AG10803 (cell line): ENCODE results near the gene DNAJB6.

ENCODE experiments used
- DNase-seq: peaks from one replicate; pipeline ENCODE4 v3.0.0; 2010; ENCODE audit warnings: low read depth
- H3K4me3 ChIP-seq: 2 replicates; pipeline ENCODE4 v1.5.1; 2011; ENCODE audit warnings: mild to moderate bottlenecking, low read length, control low read depth
- TF ChIP-seq, protein P1 (sequence below): conservative IDR thresholded peaks from 2 replicates; pipeline ENCODE4 v1.5.1; 2011; ENCODE audit warnings: mild to moderate bottlenecking, low read length, control low read depth, inconsistent platforms

The DNAJB6 gene

DNA sequence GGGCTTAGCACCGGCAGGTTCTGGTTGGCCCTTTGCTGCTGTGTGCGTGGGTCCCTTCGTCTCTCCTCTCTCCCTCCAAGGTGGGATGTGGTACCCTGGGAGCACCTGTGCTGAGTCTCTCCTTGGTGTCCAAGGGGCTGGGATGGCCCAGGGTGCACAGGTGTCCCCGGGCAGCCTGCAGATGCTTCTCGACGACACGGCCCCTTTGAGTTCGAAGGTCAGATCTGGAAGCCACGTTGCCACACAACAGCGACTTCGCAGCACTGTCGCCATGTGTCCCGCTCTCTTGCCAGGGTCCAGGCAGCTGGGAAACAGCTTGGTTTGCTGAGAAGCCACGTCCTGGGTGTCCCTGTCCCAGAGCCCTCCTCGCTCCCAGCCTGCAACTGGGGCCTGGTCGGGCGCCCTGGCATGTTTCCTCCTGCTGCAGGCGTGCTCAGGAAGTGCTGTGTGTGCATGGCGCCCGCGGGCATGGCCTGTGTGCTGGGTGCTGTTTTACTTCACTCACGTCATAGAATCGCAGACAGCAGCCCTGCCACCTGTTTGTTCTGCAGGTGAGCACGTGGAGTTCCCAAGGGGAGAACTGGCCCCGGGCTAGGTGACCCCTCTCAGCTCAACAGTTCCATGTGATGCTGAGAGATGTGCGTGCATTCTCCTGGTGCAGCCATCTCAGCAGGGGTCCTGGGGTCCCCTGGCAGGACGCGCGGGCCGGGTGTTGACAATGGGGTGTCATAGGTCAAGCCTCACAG lies 70.9 kb downstream of the DNAJB6 start:
- DNase-seq, result no peak
- no peak overlapping the region for H3K4me3 ChIP-seq
- TF ChIP-seq, protein P1, sequence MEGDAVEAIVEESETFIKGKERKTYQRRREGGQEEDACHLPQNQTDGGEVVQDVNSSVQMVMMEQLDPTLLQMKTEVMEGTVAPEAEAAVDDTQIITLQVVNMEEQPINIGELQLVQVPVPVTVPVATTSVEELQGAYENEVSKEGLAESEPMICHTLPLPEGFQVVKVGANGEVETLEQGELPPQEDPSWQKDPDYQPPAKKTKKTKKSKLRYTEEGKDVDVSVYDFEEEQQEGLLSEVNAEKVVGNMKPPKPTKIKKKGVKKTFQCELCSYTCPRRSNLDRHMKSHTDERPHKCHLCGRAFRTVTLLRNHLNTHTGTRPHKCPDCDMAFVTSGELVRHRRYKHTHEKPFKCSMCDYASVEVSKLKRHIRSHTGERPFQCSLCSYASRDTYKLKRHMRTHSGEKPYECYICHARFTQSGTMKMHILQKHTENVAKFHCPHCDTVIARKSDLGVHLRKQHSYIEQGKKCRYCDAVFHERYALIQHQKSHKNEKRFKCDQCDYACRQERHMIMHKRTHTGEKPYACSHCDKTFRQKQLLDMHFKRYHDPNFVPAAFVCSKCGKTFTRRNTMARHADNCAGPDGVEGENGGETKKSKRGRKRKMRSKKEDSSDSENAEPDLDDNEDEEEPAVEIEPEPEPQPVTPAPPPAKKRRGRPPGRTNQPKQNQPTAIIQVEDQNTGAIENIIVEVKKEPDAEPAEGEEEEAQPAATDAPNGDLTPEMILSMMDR, result no peak

- no peak for DNase-seq
- H3K4me3 ChIP-seq, result no peak overlapping the region
- TF ChIP-seq, protein P1, result no peak
Observed at GRCh38 chr7:157408258-157409101, 71.7 kb downstream of the DNAJB6 start.

- H3K4me3 ChIP-seq, result no peak overlapping the region
- no peak for DNase-seq
- TF ChIP-seq, protein P1, result no peak
Observed at GRCh38 chr7:157409149-157409752, 72.4 kb downstream of the DNAJB6 start.

DNA sequence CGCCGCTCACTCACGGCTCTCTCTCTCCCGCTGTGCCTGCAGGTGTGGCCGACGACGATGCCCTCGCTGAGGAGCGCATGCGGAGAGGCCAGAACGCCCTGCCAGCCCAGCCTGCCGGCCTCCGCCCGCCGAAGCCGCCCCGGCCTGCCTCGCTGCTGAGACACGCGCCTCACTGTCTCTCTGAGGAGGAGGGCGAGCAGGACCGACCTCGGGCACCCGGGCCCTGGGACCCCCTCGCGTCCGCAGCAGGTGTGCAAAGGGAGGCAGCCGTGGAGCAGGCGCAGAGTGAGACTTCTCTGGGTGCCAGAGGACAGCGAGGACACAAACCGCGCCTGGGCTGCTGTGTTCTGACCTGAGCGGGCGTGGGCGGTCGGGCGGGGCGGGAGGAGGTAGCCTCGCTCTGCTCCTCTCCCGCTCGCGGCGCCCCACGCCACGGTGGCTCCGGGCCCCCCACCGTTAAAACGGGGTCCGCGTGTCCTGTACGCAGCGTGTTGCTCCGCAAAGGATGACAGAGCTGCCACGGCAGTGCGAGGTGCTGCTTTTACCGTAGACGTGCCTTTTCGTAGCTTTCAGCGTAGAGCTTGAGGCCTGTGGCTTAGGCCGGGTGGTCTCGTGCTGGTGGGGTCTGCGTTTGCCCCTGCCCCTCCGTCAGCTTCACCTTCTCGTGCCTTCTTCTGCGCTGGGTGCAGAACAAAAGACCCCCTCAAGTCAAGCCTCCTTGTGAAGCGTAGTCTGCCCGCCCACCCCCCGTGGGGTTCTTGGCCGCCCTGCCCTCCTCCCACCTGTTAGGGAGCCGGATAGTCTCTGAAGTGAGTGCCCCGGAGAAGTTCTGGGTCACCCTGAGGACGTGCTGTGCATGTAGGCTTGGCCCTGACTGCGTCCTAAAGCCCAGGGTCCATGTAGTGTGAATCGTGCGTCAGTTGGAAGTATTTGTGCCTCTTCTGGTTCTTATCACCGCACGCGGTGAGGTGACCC lies 73.2 kb downstream of the DNAJB6 start:
- TF ChIP-seq, protein P1, result no peak
- H3K4me3 ChIP-seq, result no peak overlapping the region
- no peak for DNase-seq

DNA sequence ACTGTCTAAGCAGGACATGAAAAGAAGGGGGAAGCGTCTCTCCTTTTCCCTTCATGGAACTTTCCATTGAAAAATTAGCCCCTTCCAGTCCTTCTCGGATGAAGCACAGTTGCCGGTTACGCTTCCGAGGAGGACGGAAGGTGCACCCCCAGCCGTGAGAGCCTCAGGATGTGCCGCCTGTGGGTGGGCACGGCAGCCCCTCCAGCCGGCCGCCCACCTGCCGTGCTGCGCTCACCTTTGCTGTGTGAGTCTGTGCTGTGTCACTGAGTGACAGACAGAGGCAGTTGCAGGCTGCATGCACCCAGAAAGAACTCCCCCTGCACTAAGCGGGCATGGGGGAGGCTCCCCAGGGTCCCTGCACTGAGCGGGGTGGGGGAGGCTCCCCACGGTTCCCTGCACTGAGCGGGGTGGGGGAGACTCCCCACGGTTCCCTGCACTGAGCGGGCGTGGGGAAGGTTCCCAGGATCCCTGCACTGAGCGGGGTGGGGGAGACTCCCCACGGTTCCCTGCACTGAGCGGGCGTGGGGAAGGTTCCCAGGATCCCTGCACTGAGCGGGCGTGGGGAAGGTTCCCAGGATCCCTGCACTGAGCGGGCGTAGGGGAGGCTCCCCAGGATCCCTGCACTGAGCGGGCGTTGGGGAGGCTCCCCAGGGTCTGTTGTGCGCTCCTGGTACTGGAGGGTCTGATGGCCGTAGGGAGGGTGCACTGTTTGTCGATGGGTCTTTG lies 74.2 kb downstream of the DNAJB6 start:
- TF ChIP-seq, protein P1, result no peak
- DNase-seq, result no peak
- no peak overlapping the region for H3K4me3 ChIP-seq

GRCh38 chr7:157411580-157411979 lies 74.8 kb downstream of the DNAJB6 start:
- no peak overlapping the region for H3K4me3 ChIP-seq
- TF ChIP-seq, protein P1, result no peak
- DNase-seq, result no peak
